Natural killer cell treated with Interleukin-12 subunit alpha and Interleukin-12 subunit beta and Interleukin-15 and Interleukin-18, amount 100 ng/mL, for 72 hours (primary cell): ENCODE results near the gene TEX2. TPM values are rescaled to one million over a fixed set of nuclear protein-coding genes. Genes with fewer than 3 reads are reported as not detected.
"Not testable (repeated sequence)": the region's sequence is repeated elsewhere in the genome, so short reads cannot be mapped to it uniquely, and the experiment has no call there.

Source experiments
- ATAC-seq, 2 donors: fragments of 150-1000 bp; cut with Tn5 transposase in 1 of 2; sonication (Bioruptor Pico), chemical (Tn5 transposase) in 1 of 2; 2 replicates each; pipeline ENCODE4 v1.10.0; 2021
- DNase-seq: peaks from one replicate; pipeline ENCODE4 v3.0.0; 2022; ENCODE audit warnings: low spot score
- H3K27ac Mint-ChIP-seq, 2 donors: 1 replicate in 1 of 2; 2 replicates in 1 of 2; pipeline ENCODE4 v1.8.0; 2022; ENCODE audit warnings: mixed read lengths in 2 of 2, mild to moderate bottlenecking in 1 of 2, moderate library complexity in 1 of 2
- H3K27me3 Mint-ChIP-seq, 2 donors: 1 replicate in 1 of 2; 2 replicates in 1 of 2; pipeline ENCODE4 v1.8.0; 2022; ENCODE audit warnings: mixed read lengths in 2 of 2
- H3K36me3 Mint-ChIP-seq: one replicate; pipeline ENCODE4 v1.8.0; 2022; ENCODE audit warnings: mixed read lengths
- H3K4me1 Mint-ChIP-seq, 2 donors: 1 replicate in 1 of 2; 2 replicates in 1 of 2; pipeline ENCODE4 v1.8.0; 2022; ENCODE audit warnings: low read depth in 2 of 2, mixed read lengths in 2 of 2, mild to moderate bottlenecking in 1 of 2
- H3K4me3 Mint-ChIP-seq: one replicate; pipeline ENCODE4 v1.8.0; 2022; ENCODE audit warnings: mixed read lengths
- H3K9me3 Mint-ChIP-seq: 2 replicates; pipeline ENCODE4 v1.8.0; 2022; ENCODE audit warnings: mixed read lengths
- total RNA-seq, 2 donors: library from RNA; stranded (reverse); gene quantifications; one replicate each; pipeline ENCODE4 v1.2.3, GENCODE V29; 2022

TEX2 gene
- total RNA-seq, 2 donors from 2014 or later: 14.0 to 28.6 TPM

DNA sequence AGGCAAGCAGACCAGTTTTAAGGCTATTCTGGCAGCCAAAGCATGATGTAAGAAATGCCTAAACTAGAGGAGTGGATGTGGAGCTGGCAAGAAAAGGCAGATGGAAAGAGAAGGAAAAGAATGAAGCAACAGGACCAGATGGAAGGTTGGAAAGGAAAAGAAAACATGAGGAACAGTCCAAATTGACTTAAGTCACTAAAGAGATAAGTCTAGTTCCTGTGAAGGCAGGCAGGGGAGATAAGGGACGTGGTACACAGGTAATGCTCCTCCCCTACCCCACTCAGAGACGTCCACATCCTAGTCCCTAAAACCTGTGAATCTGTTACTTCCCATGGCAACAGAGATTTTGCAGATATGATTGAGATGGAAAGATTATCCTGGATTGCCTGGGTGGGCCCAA, 43.5 kb downstream of the TEX2 start:
- ATAC-seq (no peak), DNase-seq (no peak)
- H3K4me1 Mint-ChIP-seq: peaks cover 4 to 28% of the 10 kb centered on the region in 2 donors
- no peak overlapping the region for H3K4me3 Mint-ChIP-seq
- no peaks in the 10 kb centered on the region for H3K9me3 Mint-ChIP-seq
- H3K36me3 Mint-ChIP-seq: no peaks in the 10 kb centered on the region
- H3K27me3 Mint-ChIP-seq: no peaks in the 10 kb centered on the region
- H3K27ac Mint-ChIP-seq: no peak overlapping the region

DNA sequence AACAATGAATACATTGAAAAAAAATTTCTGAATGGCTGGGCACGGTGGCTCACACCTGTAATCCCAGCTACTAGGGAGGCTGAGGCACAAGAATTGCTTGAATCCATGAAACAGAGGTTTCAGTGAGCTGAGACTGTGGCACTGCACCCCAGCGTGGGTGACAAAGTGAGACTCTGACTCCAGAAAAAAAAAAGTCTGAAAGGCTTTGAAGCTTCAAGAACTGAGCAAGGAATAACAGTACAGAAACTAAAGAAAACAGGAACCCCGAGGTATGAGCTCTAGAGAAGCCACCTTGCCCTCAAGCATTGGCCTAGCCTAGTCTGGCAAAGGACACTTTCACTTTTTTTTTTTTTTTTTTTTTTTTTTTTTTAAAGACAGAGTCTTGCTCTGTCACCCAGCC, 45.0 kb downstream of the TEX2 start:
- H3K4me3 Mint-ChIP-seq: no peak overlapping the region
- H3K4me1 Mint-ChIP-seq: peaks cover 4 to 24% of the 10 kb centered on the region in 2 donors
- H3K27me3 Mint-ChIP-seq: no peaks in the 10 kb centered on the region
- H3K9me3 Mint-ChIP-seq: no peaks in the 10 kb centered on the region
- H3K36me3 Mint-ChIP-seq: no peaks in the 10 kb centered on the region
- DNase-seq: no peak
- peak; percentile 50 to 65 for ATAC-seq
- no peak overlapping the region for H3K27ac Mint-ChIP-seq

DNA sequence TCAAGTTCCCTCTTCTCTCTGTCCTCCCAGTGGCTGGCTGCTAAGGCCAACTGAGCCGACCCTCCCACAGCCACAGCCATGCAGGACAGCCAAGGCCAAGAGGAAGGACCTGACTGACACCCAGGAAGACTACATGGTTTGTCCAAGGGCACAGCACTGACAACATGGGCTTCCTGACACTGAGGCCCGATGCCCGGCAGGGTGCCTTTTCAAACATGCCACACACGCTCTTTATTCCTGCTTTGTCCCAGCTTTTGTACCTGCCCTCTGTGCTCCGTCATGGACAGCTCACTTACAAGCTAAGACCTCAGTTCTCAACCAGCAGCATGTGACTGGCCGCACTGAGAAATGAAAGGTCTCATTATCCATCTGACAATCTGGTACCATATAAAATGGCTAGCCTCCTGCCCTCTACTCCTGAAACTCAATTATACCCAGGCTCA, 45.8 kb downstream of the TEX2 start:
- peaks cover 4 to 24% of the 10 kb centered on the region in 2 donors for H3K4me1 Mint-ChIP-seq
- no peak for ATAC-seq
- H3K27ac Mint-ChIP-seq: no peak overlapping the region
- no peaks in the 10 kb centered on the region for H3K27me3 Mint-ChIP-seq
- DNase-seq: no peak
- peaks cover 3% of the 10 kb centered on the region for H3K36me3 Mint-ChIP-seq
- H3K4me3 Mint-ChIP-seq: no peak overlapping the region
- H3K9me3 Mint-ChIP-seq: no peaks in the 10 kb centered on the region

DNA sequence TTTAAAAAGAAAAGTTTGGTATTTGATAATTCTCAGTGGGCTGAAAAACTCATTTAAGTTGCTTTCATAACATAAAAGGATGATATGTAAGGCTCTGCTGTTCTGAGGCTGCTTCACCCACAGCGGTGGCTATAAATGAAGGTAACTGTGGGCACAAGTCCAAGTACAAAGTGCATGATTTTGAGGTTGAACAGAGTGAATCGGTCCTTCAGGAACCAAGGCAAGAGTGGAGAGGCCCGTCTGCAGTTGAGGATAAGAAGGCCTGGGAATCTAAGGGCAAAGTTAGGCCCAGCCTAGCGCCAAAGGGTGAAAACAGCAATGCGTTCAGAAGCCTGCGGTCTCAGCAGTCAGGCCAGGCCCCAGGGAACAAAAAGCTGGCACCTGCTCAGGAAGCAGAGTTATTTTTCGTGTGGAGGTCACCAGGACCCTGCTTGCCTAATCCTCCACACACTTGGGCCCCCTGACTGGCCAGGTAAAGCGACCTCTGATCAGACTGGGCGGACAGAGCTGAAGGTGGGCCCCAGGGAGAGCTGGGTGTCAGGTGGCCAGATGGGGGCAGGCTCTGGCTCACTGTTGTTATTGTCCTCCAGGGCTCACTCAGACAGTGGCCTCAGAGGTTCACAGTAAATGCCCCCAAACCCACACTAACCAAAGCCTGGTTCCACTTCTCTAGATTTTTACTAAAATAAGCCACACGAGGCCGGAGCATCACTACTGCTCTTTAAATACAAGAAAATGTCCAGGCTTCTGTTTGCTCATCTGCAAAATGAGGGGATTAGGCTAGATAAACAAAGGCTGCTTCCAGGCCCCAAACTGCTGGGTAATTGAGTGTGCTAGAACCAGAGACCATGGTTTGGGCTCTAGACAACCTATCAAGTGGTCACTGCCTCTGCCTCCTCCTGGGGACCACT, 46.5 kb downstream of the TEX2 start:
- peaks cover 4 to 24% of the 10 kb centered on the region in 2 donors for H3K4me1 Mint-ChIP-seq
- no peaks in the 10 kb centered on the region for H3K27me3 Mint-ChIP-seq
- no peaks in the 10 kb centered on the region for H3K9me3 Mint-ChIP-seq
- H3K4me3 Mint-ChIP-seq: no peak overlapping the region
- H3K27ac Mint-ChIP-seq: no peak overlapping the region
- ATAC-seq (no peak), DNase-seq (no peak)
- peaks cover 6% of the 10 kb centered on the region for H3K36me3 Mint-ChIP-seq

DNA sequence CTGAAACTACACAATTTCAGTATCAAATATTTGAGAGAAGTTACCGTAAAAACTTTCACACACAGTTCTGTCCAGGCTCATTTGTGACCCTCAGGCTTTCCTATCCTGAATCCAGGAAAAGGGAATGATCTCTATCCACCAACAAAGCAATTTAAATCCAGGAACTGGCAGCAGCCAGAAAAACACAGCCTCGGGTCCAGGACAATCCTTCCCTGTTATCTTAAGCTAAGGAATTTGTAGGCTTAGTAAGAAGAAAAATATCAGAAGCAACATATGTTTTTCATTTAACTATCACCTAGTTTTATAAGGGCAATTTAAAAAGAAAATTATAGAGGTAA, 47.1 kb downstream of the TEX2 start:
- Mint-ChIP-seq H3K4me3 (no peak overlapping the region), H3K27me3 (no peaks in the 10 kb centered on the region), H3K9me3 (no peaks in the 10 kb centered on the region), H3K27ac (no peak overlapping the region), H3K36me3 (peaks cover 6% of the 10 kb centered on the region), H3K4me1 (peaks cover 3 to 23% of the 10 kb centered on the region in 2 donors)
- ATAC-seq (no peak), DNase-seq (no peak)

DNA sequence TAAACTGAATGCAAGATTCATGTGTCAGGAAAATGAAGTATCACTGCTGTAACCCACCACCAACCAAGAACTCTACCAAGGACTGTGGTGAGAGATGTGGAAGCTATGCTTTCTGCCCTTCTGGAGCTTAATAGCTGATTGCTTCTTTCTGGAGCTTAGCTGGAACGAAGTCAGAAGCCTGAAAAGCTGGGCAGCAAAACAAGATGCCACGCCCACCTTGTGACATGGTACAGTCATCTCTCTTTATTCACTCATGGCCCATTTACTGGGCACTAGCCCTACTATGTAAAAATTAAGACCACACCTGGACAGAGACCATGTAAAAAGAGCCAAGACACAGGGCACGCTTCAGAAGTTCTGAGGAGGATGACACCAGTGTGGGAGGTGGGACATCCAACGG, 48.1 kb downstream of the TEX2 start:
- Mint-ChIP-seq H3K27ac (no peak overlapping the region), H3K4me3 (no peak overlapping the region), H3K4me1 (peaks cover 0 to 23% of the 10 kb centered on the region in 2 donors), H3K9me3 (no peaks in the 10 kb centered on the region), H3K36me3 (peaks cover 6% of the 10 kb centered on the region), H3K27me3 (no peaks in the 10 kb centered on the region)
- DNase-seq: no peak
- ATAC-seq: no peak

DNA sequence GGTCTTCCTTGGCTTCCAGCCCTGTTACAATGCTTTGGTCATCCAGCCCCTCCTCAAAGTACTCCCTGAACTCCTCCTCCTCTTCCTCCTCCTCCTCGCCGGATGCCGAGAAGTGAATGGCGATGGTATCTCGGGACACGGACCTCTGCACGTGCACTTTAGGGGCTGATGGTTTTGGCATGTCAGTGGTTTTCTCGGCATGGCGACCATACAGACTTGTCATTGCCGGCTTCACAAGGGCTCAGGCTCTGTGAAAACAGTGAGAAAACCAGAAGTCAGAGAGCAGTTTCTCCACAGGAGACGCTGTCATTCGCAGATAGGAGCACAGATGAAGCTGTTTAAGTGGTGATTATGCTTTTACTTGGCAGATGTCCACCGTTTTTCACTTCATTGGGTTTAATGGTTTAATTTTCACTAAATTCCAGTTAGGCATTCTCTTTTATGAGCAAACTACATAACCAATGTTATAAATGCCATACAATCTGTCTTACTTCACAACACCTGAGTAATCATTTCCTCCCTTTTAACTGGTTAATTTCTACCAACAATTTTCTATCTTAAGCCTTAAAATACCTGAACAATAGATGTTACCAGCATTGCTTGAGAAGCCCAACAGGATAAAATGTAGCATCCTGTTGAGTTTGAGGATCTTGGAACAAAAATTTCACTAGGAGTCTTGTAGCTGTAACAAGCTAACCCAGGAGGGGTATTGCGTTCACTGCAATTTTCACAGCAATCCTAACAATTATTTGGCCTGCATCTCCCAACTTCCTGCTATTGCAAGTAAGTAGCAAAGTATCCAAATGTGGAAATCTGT, 48.9 kb downstream of the TEX2 start:
- Mint-ChIP-seq H3K27ac (no peak overlapping the region), H3K4me3 (no peak overlapping the region), H3K4me1 (peaks cover 5 to 25% of the 10 kb centered on the region in 2 donors), H3K27me3 (no peaks in the 10 kb centered on the region), H3K9me3 (no peaks in the 10 kb centered on the region), H3K36me3 (peaks cover 6% of the 10 kb centered on the region)
- DNase-seq (no peak), ATAC-seq (no peak)

DNA sequence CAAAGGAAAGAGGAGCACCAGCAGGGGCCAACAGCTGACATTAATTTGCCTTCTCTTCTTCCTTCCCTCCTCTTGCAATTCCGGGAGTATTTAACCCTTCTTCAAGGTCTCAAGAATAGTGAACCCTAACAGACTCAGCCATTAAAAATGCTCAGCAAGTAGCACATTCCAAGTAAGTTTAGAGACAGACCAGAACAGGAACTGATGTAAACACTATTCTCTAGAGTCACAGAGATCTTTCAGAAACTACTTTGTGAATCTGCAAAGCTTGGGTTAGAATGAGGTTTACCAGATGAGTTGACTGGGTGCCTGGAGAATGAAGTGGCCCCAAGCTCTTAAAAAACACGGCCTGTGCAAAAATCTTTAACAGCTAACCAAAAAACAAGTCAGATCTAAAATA, 50.9 kb downstream of the TEX2 start:
- H3K27me3 Mint-ChIP-seq: no peaks in the 10 kb centered on the region
- H3K4me3 Mint-ChIP-seq: no peak overlapping the region
- ATAC-seq (no peak), DNase-seq (no peak)
- H3K36me3 Mint-ChIP-seq: peaks cover 6% of the 10 kb centered on the region
- no peak overlapping the region for H3K27ac Mint-ChIP-seq
- H3K4me1 Mint-ChIP-seq: peaks cover 5 to 18% of the 10 kb centered on the region in 2 donors
- H3K9me3 Mint-ChIP-seq: no peaks in the 10 kb centered on the region

DNA sequence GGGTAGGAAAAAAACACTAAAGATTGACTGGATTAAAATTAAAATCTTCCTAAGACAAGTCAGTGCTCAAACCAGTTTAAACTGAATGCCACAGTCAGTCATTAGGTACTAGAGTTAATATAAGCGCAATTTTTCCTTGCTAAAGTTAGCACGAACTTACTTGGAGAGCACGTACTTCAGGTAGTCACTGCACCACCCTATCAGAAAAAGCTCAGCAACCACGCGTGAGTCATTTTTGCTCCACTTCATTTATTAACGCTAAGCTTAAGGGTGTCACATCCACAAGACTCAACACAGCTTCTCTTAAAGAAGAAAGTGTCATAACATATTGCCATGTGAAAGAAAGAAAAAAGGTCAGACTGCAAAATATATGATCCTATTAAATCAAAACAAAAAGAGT, 53.1 kb downstream of the TEX2 start:
- Mint-ChIP-seq H3K27me3 (no peaks in the 10 kb centered on the region), H3K4me3 (no peak overlapping the region), H3K4me1 (peaks cover 5 to 14% of the 10 kb centered on the region in 2 donors), H3K27ac (peak overlapping the region in 1 of 2 donors; percentile 43), H3K36me3 (peaks cover 6% of the 10 kb centered on the region), H3K9me3 (no peaks in the 10 kb centered on the region)
- DNase-seq (no peak), ATAC-seq (peak in 1 of 2 donors; percentile 59)

DNA sequence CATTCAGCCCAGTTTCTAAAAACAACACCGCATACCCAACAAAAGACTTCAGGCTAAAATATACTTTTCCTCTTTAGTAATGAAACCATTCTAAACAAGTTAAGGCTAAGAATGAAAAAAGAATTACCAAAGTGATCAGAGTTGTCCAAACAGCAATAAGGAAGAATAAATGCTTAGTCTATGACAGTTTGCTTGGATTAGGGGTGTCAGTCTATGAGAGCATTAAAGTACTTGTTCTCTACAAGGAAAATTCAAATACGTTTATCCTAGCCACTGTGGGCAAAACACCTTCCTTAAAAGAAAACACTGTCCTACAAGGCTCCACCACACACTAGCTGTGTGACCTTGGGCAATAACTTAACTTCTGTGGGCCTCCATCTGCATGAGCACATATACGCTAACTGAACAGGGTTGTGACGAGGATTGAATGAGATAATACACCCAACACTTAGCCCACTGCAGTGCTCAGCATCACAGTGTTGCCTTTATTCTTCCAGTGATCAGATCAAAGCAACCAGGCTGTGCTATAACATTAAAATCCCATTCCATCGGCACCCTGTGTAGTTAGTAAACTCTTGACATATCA, 53.6 kb downstream of the TEX2 start:
- H3K4me1 Mint-ChIP-seq: peaks cover 5 to 13% of the 10 kb centered on the region in 2 donors
- no peak for ATAC-seq
- no peak for DNase-seq
- H3K27me3 Mint-ChIP-seq: no peaks in the 10 kb centered on the region
- no peak overlapping the region for H3K4me3 Mint-ChIP-seq
- peak overlapping the region in 1 of 2 donors; percentile 43 for H3K27ac Mint-ChIP-seq
- peaks cover 6% of the 10 kb centered on the region for H3K36me3 Mint-ChIP-seq
- H3K9me3 Mint-ChIP-seq: no peaks in the 10 kb centered on the region

DNA sequence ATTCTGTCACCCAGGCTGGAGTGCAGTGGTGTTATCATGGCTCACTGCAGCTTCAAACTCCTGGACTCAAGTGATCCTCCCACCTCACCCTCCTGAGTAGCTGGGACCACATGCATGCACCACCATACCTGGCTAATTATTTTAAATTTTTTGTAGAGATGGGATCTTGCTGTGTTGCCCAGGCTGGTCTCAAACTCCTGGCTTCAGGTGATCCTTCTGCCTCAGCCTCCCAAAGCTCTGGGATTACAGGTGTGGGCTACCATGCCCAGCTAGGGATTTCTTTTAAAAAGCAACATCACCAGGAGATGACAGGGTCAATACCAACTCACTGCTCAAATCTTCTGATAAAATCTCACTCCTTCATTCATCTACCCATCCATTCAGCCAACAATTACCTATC, 54.4 kb downstream of the TEX2 start:
- H3K9me3 Mint-ChIP-seq, H3K27ac Mint-ChIP-seq, ATAC-seq: not testable (repeated sequence)

DNA sequence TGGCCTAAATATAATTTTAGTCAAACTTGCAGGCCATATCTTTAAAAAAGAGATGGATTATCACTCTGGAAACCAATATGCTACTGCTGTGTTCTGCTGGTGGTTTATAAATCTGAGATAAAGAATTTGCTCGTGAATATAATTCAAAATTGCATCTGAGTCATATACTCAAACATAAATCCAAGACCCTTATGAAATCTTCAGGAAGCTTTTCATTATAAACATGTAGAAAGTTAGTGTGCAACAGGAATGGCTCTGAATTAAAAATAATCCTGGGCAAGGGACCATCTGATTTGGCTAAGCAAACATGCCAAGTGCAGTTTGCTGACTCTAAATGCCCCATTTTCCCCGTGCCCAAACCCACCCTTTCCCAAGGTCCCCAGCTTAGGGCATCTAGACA, 57.3 kb downstream of the TEX2 start:
- Mint-ChIP-seq H3K4me1 (peaks cover 14 to 17% of the 10 kb centered on the region in 2 donors), H3K9me3 (no peaks in the 10 kb centered on the region), H3K27me3 (no peaks in the 10 kb centered on the region), H3K27ac (no peak overlapping the region), H3K36me3 (no peaks in the 10 kb centered on the region), H3K4me3 (no peak overlapping the region)
- DNase-seq: no peak
- no peak for ATAC-seq

More for the DNA sequence above, 54.4 kb downstream of the TEX2 start:
- not testable (repeated sequence) for H3K4me3 Mint-ChIP-seq, DNase-seq, H3K27me3 Mint-ChIP-seq, H3K36me3 Mint-ChIP-seq
- H3K4me1 Mint-ChIP-seq: peaks cover 7 to 13% of the 10 kb centered on the region in 2 donors

DNA sequence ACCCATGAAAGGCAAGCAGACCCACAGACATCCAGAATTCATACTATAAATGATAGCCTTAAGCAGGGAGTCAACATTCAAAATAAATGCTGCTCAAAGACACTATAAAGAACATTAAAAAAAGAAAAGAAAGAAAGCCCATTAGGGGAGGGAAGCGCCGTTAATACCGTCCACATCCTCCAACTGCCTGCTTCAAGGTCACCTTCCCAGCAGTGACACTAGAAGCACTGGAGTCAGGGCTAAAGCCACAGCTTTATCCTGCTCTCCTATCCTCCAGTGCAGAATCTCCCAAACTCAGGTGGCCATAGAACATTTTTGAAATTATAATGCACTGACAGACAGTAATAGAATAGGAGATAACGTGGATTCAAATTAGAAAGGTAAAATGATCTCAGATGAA, 59.4 kb downstream of the TEX2 start:
- no peak overlapping the region for H3K27ac Mint-ChIP-seq

More for the DNA sequence above, 59.4 kb downstream of the TEX2 start:
- no peaks in the 10 kb centered on the region for H3K9me3 Mint-ChIP-seq
- H3K4me1 Mint-ChIP-seq: peaks cover 7 to 9% of the 10 kb centered on the region in 2 donors
- ATAC-seq (no peak), DNase-seq (no peak)
- no peaks in the 10 kb centered on the region for H3K27me3 Mint-ChIP-seq
- H3K36me3 Mint-ChIP-seq: no peaks in the 10 kb centered on the region
- no peak overlapping the region for H3K4me3 Mint-ChIP-seq
